Suprapubic skin (tissue), 4 donors: Measurements from ENCODE around the gene HCN2. TPM values are rescaled to one million over a fixed set of nuclear protein-coding genes. Genes with fewer than 3 reads are reported as not detected.
"Not testable (repeated sequence)": the region's sequence is repeated elsewhere in the genome, so short reads cannot be mapped to it uniquely, and the experiment has no call there.

ENCODE experiments used
- DNase-seq, 2 donors: peaks; one replicate each; pipeline ENCODE4 v3.0.0-alpha.2; 2019; ENCODE audit warnings: low spot score in 2 of 2
- H3K27ac ChIP-seq: fragments of 200-600 bp; sonication (generic); one replicate; pipeline ENCODE4 v1.5.1; 2019
- H3K27me3 ChIP-seq: fragments of 200-600 bp; sonication (generic); one replicate; pipeline ENCODE4 v1.5.1; 2019
- H3K36me3 ChIP-seq: fragments of 200-600 bp; sonication (generic); one replicate; pipeline ENCODE4 v1.5.1; 2019
- H3K4me1 ChIP-seq: fragments of 200-600 bp; sonication (generic); one replicate; pipeline ENCODE4 v1.5.1; 2019
- H3K4me3 ChIP-seq: fragments of 200-600 bp; sonication (generic); one replicate; pipeline ENCODE4 v1.5.1; 2019; ENCODE audit warnings: mild to moderate bottlenecking
- H3K9me3 ChIP-seq: fragments of 200-600 bp; sonication (generic); one replicate; pipeline ENCODE4 v1.5.1; 2019
- CTCF ChIP-seq, 2 donors: fragments of 200-600 bp in 1 of 2; fragments of 450-650 bp in 1 of 2; sonication (generic) in 1 of 2; IDR thresholded peaks; one replicate each; pipeline ENCODE4 v1.5.1; 2016 to 2019; ENCODE audit warnings: antibody characterized with exemption in 2 of 2, mild to moderate bottlenecking in 1 of 2, moderate library complexity in 1 of 2
- EP300 ChIP-seq: sonication (generic); formaldehyde crosslinking; IDR thresholded peaks from one replicate; pipeline ENCODE4 v1.6.1; 2017; ENCODE audit warnings: antibody characterized with exemption
- POLR2A ChIP-seq, 2 donors: fragments of 450-650 bp; IDR thresholded peaks; one replicate each; pipeline ENCODE4 v1.6.1; 2017; ENCODE audit warnings: antibody characterized with exemption in 2 of 2, mild to moderate bottlenecking in 2 of 2, moderate library complexity in 2 of 2
- POLR2AphosphoS5 ChIP-seq, 3 donors: sonication (generic); formaldehyde crosslinking; IDR thresholded peaks; one replicate each; pipeline ENCODE4 v1.6.1; 2017; ENCODE audit warnings: antibody characterized with exemption in 3 of 3
- WGBS: methylation state at CpG from one replicate; pipeline ENCODE4 v1.1.5; 2018; 5-methylcytosine and 5-hydroxymethylcytosine counted together
- total RNA-seq, 4 donors: library from RNA; depleted of rRNA; stranded (reverse); fragments of >200 nt; gene quantifications; one replicate each; pipeline ENCODE4 v1.1.0, GENCODE V29; 2016

The HCN2 gene
- total RNA-seq, 4 donors from 2014 or later = 0.11 to 1.7 (median 0.81) TPM

- Histone ChIP-seq H3K4me3 (no peak overlapping the region), H3K27ac (no peak overlapping the region), H3K27me3 (no peaks in the 10 kb centered on the region), H3K4me1 (no peaks in the 10 kb centered on the region), H3K9me3 (no peaks in the 10 kb centered on the region), H3K36me3 (peaks cover 73% of the 10 kb centered on the region)
- no peak for TF ChIP-seq POLR2A (IDR thresholded peaks at IDR 0.05)
- TF ChIP-seq POLR2AphosphoS5 (IDR thresholded peaks at IDR 0.05) = no peak
- no peak for TF ChIP-seq EP300
- no peak for TF ChIP-seq CTCF (IDR thresholded peaks at IDR 0.05)
- WGBS = 90% methylated on average over 30 of the region's 44 CpGs
- DNase-seq = no peak
Measured at GRCh38 chr19:623175-623916, 33.7 kb downstream of the HCN2 start.

GRCh38 chr19:623974-624373 lies 34.3 kb downstream of the HCN2 start:
- Histone ChIP-seq H3K27ac (no peak overlapping the region), H3K4me3 (no peak overlapping the region), H3K4me1 (no peaks in the 10 kb centered on the region), H3K9me3 (no peaks in the 10 kb centered on the region), H3K27me3 (no peaks in the 10 kb centered on the region), H3K36me3 (peaks cover 67% of the 10 kb centered on the region)
- DNase-seq = no peak
- TF ChIP-seq CTCF (IDR thresholded peaks at IDR 0.05) = no peak
- TF ChIP-seq POLR2A (IDR thresholded peaks at IDR 0.05) = no peak
- TF ChIP-seq EP300 = no peak
- no peak for TF ChIP-seq POLR2AphosphoS5 (IDR thresholded peaks at IDR 0.05)
- WGBS = 82% methylated on average over 24 of the region's 24 CpGs

DNA sequence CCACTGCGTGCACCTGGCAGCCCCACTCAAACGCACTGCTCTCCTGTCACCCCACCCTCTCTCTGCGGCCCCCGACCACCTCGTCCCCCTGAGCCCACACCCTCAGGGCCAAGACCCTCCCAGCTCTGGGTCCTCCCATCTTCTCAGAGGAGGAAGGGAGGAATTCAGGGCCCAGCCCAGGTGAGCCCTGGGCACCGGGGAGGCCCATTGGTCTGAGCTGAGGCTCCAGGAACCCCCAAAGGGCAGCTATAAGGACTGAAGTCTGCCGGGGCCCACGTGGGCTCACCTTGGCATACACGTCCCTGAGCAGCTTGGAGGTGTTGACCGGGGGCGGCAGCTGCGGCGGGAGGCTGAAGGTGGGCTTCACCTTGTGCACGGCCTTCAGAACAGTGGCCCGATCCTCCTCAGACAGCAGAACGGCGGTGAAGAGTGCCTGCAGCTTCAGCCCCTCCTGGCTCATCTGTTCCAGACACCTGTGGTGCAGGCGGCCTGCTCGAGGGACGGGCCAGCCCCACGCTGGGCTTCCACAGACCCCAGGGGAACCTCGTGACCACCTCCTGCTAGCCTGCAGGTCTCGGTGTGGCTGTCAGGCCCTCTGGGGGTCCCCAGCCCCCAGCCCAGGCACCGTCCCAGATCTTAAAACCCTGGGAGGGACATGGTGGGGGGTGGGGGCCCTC lies 34.9 kb downstream of the HCN2 start:
- TF ChIP-seq POLR2AphosphoS5 (IDR thresholded peaks at IDR 0.05) (no peak), POLR2A (IDR thresholded peaks at IDR 0.05) (no peak)
- WGBS = 93% methylated on average over 17 of the region's 24 CpGs
- Histone ChIP-seq H3K36me3 (peaks cover 67% of the 10 kb centered on the region), H3K27ac (peak overlapping the region; percentile 8), H3K27me3 (no peaks in the 10 kb centered on the region), H3K4me3 (no peak overlapping the region), H3K9me3 (no peaks in the 10 kb centered on the region), H3K4me1 (no peaks in the 10 kb centered on the region)
- DNase-seq = no peak

DNA sequence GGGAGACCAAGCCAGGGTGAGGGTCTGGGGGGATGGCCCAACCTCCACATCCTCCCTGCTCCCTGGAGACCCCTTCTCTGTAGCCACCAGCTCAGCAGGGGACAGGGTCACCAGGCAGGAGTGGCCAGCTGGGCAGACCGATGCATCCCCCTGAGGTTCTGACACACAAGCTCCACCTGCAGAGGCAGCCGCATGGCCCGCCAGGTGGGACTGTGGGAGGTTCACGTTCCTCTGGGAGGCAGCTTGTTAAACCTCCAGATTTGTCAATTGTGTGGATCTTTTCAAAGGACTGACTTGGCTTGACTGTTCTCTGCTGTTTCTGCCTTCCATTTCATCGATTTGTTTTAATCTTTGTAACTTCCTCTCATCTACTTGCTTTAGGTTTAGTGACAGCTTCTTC lies 35.6 kb downstream of the HCN2 start:
- no peaks in the 10 kb centered on the region for H3K27me3 ChIP-seq
- no peaks in the 10 kb centered on the region for H3K4me1 ChIP-seq
- H3K4me3 ChIP-seq = no peak overlapping the region
- H3K27ac ChIP-seq = no peak overlapping the region
- no peak for TF ChIP-seq EP300
- TF ChIP-seq POLR2A (IDR thresholded peaks at IDR 0.05) = no peak
- TF ChIP-seq POLR2AphosphoS5 (IDR thresholded peaks at IDR 0.05) = no peak
- no peak for TF ChIP-seq CTCF (IDR thresholded peaks at IDR 0.05)
- H3K9me3 ChIP-seq = no peaks in the 10 kb centered on the region
- 90% methylated on average over 5 of the region's 5 CpGs for WGBS
- no peak for DNase-seq
- H3K36me3 ChIP-seq = peaks cover 67% of the 10 kb centered on the region

DNA sequence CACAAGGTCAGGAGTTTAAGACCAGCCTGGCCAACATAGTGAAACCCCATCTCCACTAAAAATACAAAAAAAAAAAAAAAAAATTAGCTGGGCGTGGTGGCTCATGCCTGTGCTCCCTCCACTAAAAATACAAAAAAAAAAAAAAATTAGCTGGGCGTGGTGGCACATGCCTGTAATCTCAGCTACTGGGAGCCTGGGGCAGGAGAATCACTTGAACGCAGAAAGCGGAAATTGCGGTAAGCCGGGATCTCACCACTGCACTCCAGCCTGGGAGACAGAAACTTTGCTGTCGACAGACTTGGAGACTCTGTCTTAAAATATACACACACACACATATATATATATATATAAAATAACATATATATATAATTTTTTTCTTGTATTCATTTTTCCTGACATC lies 36.9 kb downstream of the HCN2 start:
- not testable (repeated sequence) for H3K4me3 ChIP-seq, DNase-seq, H3K27me3 ChIP-seq, H3K9me3 ChIP-seq, H3K27ac ChIP-seq, H3K4me1 ChIP-seq
- peaks cover 59% of the 10 kb centered on the region for H3K36me3 ChIP-seq
- 70% methylated on average over 7 of the region's 7 CpGs for WGBS

GRCh38 chr19:628168-628567 lies 38.5 kb downstream of the HCN2 start:
- Histone ChIP-seq H3K27me3 (no peaks in the 10 kb centered on the region), H3K4me3 (no peak overlapping the region), H3K9me3 (no peaks in the 10 kb centered on the region), H3K36me3 (peaks cover 43% of the 10 kb centered on the region), H3K27ac (no peak overlapping the region), H3K4me1 (peaks cover 15% of the 10 kb centered on the region)
- WGBS = 87% methylated on average over 13 of the region's 19 CpGs
- no peak for DNase-seq
- peak in 1 of 2 donors; percentile 13 for TF ChIP-seq CTCF (IDR thresholded peaks at IDR 0.05)
- TF ChIP-seq EP300 = no peak

GRCh38 chr19:629515-629914 lies 39.8 kb downstream of the HCN2 start:
- not testable (repeated sequence) for H3K27ac ChIP-seq, H3K27me3 ChIP-seq, H3K4me3 ChIP-seq, H3K9me3 ChIP-seq, DNase-seq
- WGBS = 83% methylated on average over 20 of the region's 25 CpGs
- Histone ChIP-seq H3K36me3 (peaks cover 34% of the 10 kb centered on the region), H3K4me1 (peaks cover 23% of the 10 kb centered on the region)
